ENCODE results near the gene TREH.
"Not testable (repeated sequence)": the region's sequence is repeated elsewhere in the genome, so short reads cannot be mapped to it uniquely, and the experiment has no call there.

Gene TREH

GRCh38 chr11:118688851-118689502 lies 9.5 kb upstream of the TREH start:
- H3K27ac ChIP-seq = peak overlapping the region; percentile 79
- no peak for TF ChIP-seq CTCF (conservative IDR thresholded peaks at IDR 0.05)

- not testable (repeated sequence) for H3K27ac ChIP-seq
These were observed 8.9 kb upstream of the TREH start for GRCh38 chr11:118688339-118688738.

- TF ChIP-seq CTCF (conservative IDR thresholded peaks at IDR 0.05) = no peak
- H3K27ac ChIP-seq = no peak overlapping the region
These were observed 8.5 kb upstream of the TREH start for GRCh38 chr11:118687906-118688305.

- H3K27ac ChIP-seq = no peak overlapping the region
- no peak for TF ChIP-seq CTCF (conservative IDR thresholded peaks at IDR 0.05)
These were observed 4.7 kb upstream of the TREH start for GRCh38 chr11:118684187-118684586.

GRCh38 chr11:118682939-118683338 lies 3.5 kb upstream of the TREH start:
- H3K27ac ChIP-seq = not testable (repeated sequence)

GRCh38 chr11:118682372-118682771 lies 2.9 kb upstream of the TREH start:
- no peak for TF ChIP-seq CTCF (conservative IDR thresholded peaks at IDR 0.05)
- H3K27ac ChIP-seq = no peak overlapping the region

GRCh38 chr11:118678908-118679307 lies 542 bp downstream of the TREH start:
- not testable (repeated sequence) for H3K27ac ChIP-seq

GRCh38 chr11:118677977-118678376 lies 1.5 kb downstream of the TREH start:
- H3K27ac ChIP-seq = no peak overlapping the region
- TF ChIP-seq CTCF (conservative IDR thresholded peaks at IDR 0.05) = no peak

GRCh38 chr11:118674082-118674435 lies 5.4 kb downstream of the TREH start:
- no peak overlapping the region for H3K27ac ChIP-seq

More at GRCh38 chr11:118674082-118674435, 5.4 kb downstream of the TREH start:
- no peak for TF ChIP-seq CTCF (conservative IDR thresholded peaks at IDR 0.05)
